Hematopoietic multipotent progenitor cell treated with erythropoietin and hydrocortisone succinate and interleukin-3 and kit ligand, for 15 days (in vitro differentiated cells): ENCODE measurements around the gene CCN6.

Experiments
- DNase-seq: peaks from one replicate; pipeline ENCODE4 v3.0.0-alpha.2; 2015; ENCODE audit warnings: low spot score

Gene CCN6

GRCh38 chr6:112117554-112117953 lies 63.6 kb downstream of the CCN6 start:
- DNase-seq: no peak

DNA sequence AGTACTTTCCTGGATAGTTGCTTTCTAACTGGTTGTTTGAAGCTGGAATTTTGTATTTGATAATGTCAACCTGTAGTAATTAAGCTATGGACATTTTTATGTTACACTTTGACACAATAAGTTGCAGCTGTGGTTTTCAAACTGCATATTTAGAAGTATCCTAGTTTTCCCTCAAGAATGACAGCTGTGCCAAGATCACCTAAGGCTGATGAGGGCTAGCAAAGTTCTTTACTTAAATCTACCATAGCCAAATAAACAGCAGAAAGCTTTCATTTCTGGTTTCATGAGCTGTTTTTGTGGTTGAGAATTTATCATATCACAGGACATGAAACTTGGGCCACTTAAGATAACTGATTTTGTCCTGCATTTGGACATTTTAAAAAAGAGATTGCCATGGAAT lies 64.1 kb downstream of the CCN6 start:
- no peak for DNase-seq
